Neural crest cell (in vitro differentiated cells): ENCODE measurements around the gene SEMA7A. TPM values are rescaled to one million over a fixed set of nuclear protein-coding genes. Genes with fewer than 3 reads are reported as not detected.

ENCODE experiments used
- DNase-seq: peaks from one replicate; pipeline ENCODE4 v3.0.0; 2021; ENCODE audit warnings: low read depth, mixed read lengths, low spot score
- H3K27ac Mint-ChIP-seq: one replicate; pipeline ENCODE4 v1.8.0; 2021; ENCODE audit warnings: mild to moderate bottlenecking, mixed read lengths; ENCODE audit not compliant: unreplicated experiment
- H3K27me3 Mint-ChIP-seq: 2 replicates; pipeline ENCODE4 v1.8.0; 2021; ENCODE audit warnings: low read depth, mild to moderate bottlenecking, mixed read lengths
- H3K36me3 Mint-ChIP-seq: 2 replicates; pipeline ENCODE4 v1.8.0; 2021; ENCODE audit warnings: low read depth, mild to moderate bottlenecking, mixed read lengths
- H3K4me1 Mint-ChIP-seq: 2 replicates; pipeline ENCODE4 v1.8.0; 2021; ENCODE audit warnings: mixed read lengths
- H3K4me3 Mint-ChIP-seq: one replicate; pipeline ENCODE4 v1.8.0; 2021; ENCODE audit warnings: mild to moderate bottlenecking, mixed read lengths
- H3K9me3 Mint-ChIP-seq: 2 replicates; pipeline ENCODE4 v1.8.0; 2021; ENCODE audit warnings: mixed read lengths
- CTCF ChIP-seq: fragments of 200-600 bp; sonication (generic); conservative IDR thresholded peaks from 2 replicates; pipeline ENCODE4 v1.5.0; 2021; ENCODE audit warnings: antibody characterized with exemption, mild to moderate bottlenecking
- total RNA-seq: library from RNA; stranded (reverse); gene quantifications from 2 replicates; pipeline ENCODE4 v1.2.1, GENCODE V29; 2021

The SEMA7A gene
- total RNA-seq, 1 donor from 2014 or later, result 14.4 TPM

- Mint-ChIP-seq H3K4me3 (no peak overlapping the region), H3K4me1 (peaks cover 12% of the 10 kb centered on the region), H3K36me3 (peaks cover 4% of the 10 kb centered on the region), H3K27me3 (no peaks in the 10 kb centered on the region), H3K9me3 (no peaks in the 10 kb centered on the region), H3K27ac (peak overlapping the region; percentile 86)
- DNase-seq, result no peak
- TF ChIP-seq CTCF, result no peak
Measured at GRCh38 chr15:74413350-74414080, 20.2 kb downstream of the SEMA7A start.

GRCh38 chr15:74412159-74412558 is 21.6 kb downstream of the SEMA7A start:
- no peak overlapping the region for H3K27ac Mint-ChIP-seq
- H3K9me3 Mint-ChIP-seq, result no peaks in the 10 kb centered on the region
- TF ChIP-seq CTCF, result no peak
- H3K27me3 Mint-ChIP-seq, result no peaks in the 10 kb centered on the region
- no peak overlapping the region for H3K4me3 Mint-ChIP-seq
- peaks cover 4% of the 10 kb centered on the region for H3K36me3 Mint-ChIP-seq
- DNase-seq, result no peak
- H3K4me1 Mint-ChIP-seq, result peaks cover 15% of the 10 kb centered on the region

GRCh38 chr15:74411686-74412085 is 22.1 kb downstream of the SEMA7A start:
- H3K9me3 Mint-ChIP-seq, result no peaks in the 10 kb centered on the region
- H3K27ac Mint-ChIP-seq, result no peak overlapping the region
- no peak for TF ChIP-seq CTCF
- peaks cover 18% of the 10 kb centered on the region for H3K4me1 Mint-ChIP-seq
- peaks cover 4% of the 10 kb centered on the region for H3K36me3 Mint-ChIP-seq
- H3K27me3 Mint-ChIP-seq, result no peaks in the 10 kb centered on the region
- no peak overlapping the region for H3K4me3 Mint-ChIP-seq
- no peak for DNase-seq

GRCh38 chr15:74410502-74410901 is 23.3 kb downstream of the SEMA7A start:
- TF ChIP-seq CTCF, result no peak
- no peaks in the 10 kb centered on the region for H3K9me3 Mint-ChIP-seq
- no peaks in the 10 kb centered on the region for H3K27me3 Mint-ChIP-seq
- H3K4me3 Mint-ChIP-seq, result no peak overlapping the region
- H3K4me1 Mint-ChIP-seq, result peaks cover 23% of the 10 kb centered on the region
- DNase-seq, result no peak
- H3K27ac Mint-ChIP-seq, result no peak overlapping the region
- H3K36me3 Mint-ChIP-seq, result no peaks in the 10 kb centered on the region

GRCh38 chr15:74409225-74409624 is 24.5 kb downstream of the SEMA7A start:
- DNase-seq, result no peak
- no peak overlapping the region for H3K4me3 Mint-ChIP-seq
- H3K27me3 Mint-ChIP-seq, result no peaks in the 10 kb centered on the region
- no peaks in the 10 kb centered on the region for H3K9me3 Mint-ChIP-seq
- peaks cover 25% of the 10 kb centered on the region for H3K4me1 Mint-ChIP-seq
- TF ChIP-seq CTCF, result no peak
- H3K36me3 Mint-ChIP-seq, result no peaks in the 10 kb centered on the region
- no peak overlapping the region for H3K27ac Mint-ChIP-seq
